Stomach (tissue), 9 donors: Measurements from ENCODE around the gene SLC29A3. TPM values are rescaled to one million over a fixed set of nuclear protein-coding genes. Genes with fewer than 3 reads are reported as not detected.
"Not testable (repeated sequence)": the region's sequence is repeated elsewhere in the genome, so short reads cannot be mapped to it uniquely, and the experiment has no call there.

Source experiments
- DNase-seq, 2 donors: peaks; one replicate each; pipeline versions ENCODE4 v3.0.0 to v3.0.0-alpha.2; 2013 to 2019
- H3K27ac ChIP-seq, 5 donors: fragments of 200-600 bp in 4 of 5; sonication (generic) in 4 of 5; one replicate each; pipeline ENCODE4 v1.5.1; 2013 to 2019; ENCODE audit warnings: mild to moderate bottlenecking in 1 of 5, moderate library complexity in 1 of 5
- H3K27me3 ChIP-seq, 3 donors: fragments of 200-600 bp; sonication (generic); one replicate each; pipeline ENCODE4 v1.5.1; 2017 to 2019; ENCODE audit warnings: mixed run types in 1 of 3
- H3K36me3 ChIP-seq, 4 donors: fragments of 200-600 bp; sonication (generic); 1 replicate in 3 of 4; 2 replicates in 1 of 4; pipeline ENCODE4 v1.5.1; 2016 to 2019
- H3K4me1 ChIP-seq, 4 donors: fragments of 200-600 bp; sonication (generic); one replicate each; pipeline ENCODE4 v1.5.1; 2016 to 2019
- H3K4me3 ChIP-seq, 4 donors: fragments of 200-600 bp; sonication (generic) in 3 of 4; one replicate each; pipeline ENCODE4 v1.5.1; 2016 to 2019; ENCODE audit warnings: mild to moderate bottlenecking in 1 of 4
- H3K9me3 ChIP-seq, 4 donors: fragments of 200-600 bp; sonication (generic); one replicate each; pipeline ENCODE4 v1.5.1; 2016 to 2019
- CTCF ChIP-seq, 7 experiments: fragments of 450-650 bp in 4 of 7; fragments of 200-600 bp in 3 of 7; sonication (generic) in 3 of 7; IDR thresholded peaks; one replicate each; pipeline ENCODE4 v1.5.1; 2016 to 2019; ENCODE audit warnings: antibody characterized with exemption in 7 of 7, control low read depth in 2 of 7, mild to moderate bottlenecking in 1 of 7
- EP300 ChIP-seq: sonication (generic); formaldehyde crosslinking; IDR thresholded peaks from one replicate; pipeline ENCODE4 v1.6.1; 2017; ENCODE audit warnings: antibody characterized with exemption
- POLR2A ChIP-seq, 4 donors: fragments of 450-650 bp; IDR thresholded peaks; one replicate each; pipeline ENCODE4 v1.6.1; 2016; ENCODE audit warnings: antibody characterized with exemption in 4 of 4, control low read depth in 2 of 4, mild to moderate bottlenecking in 1 of 4, moderate library complexity in 1 of 4
- POLR2AphosphoS5 ChIP-seq, 3 donors: sonication (generic); formaldehyde crosslinking; IDR thresholded peaks; one replicate each; pipeline ENCODE4 v1.6.1; 2016; ENCODE audit warnings: antibody characterized with exemption in 3 of 3
- WGBS, 5 donors: extraction: QIAGEN DNeasy Blood & Tissue Kit in 3 of 5; methylation state at CpG; one replicate each; pipeline versions ENCODE4 v1.1.5 to v1.1.7; 2013 to 2018; 5-methylcytosine and 5-hydroxymethylcytosine counted together
- intact Hi-C: fragments of 100-400 bp; cut with DNase I; formaldehyde crosslinking; loops from one replicate; pipeline ENCODE4 v1.15.1; 2023; ENCODE audit warnings: low total_unique reads
- polyA plus RNA-seq, 3 donors: library from polyadenylated mRNA; stranded (reverse); fragments of 200-250 nt; gene quantifications; one replicate each; pipeline ENCODE4 v1.2.3, GENCODE V29; 2013
- total RNA-seq, 5 donors: library from RNA; depleted of rRNA; stranded (reverse); fragments of >200 nt; gene quantifications; one replicate each; pipeline versions ENCODE4 v1.1.0 to v1.2.3, GENCODE V29; 2014 to 2016
- donor health status: healthy with polysubstance abuse.
- donor health status: Bipolar disorder and iron deficiency.
- donor health status: healthy.

SLC29A3 gene
- total and polyA plus RNA-seq, 8 donors: 2.8 to 23.7 (median 4.2) TPM; not detected in 2

DNA sequence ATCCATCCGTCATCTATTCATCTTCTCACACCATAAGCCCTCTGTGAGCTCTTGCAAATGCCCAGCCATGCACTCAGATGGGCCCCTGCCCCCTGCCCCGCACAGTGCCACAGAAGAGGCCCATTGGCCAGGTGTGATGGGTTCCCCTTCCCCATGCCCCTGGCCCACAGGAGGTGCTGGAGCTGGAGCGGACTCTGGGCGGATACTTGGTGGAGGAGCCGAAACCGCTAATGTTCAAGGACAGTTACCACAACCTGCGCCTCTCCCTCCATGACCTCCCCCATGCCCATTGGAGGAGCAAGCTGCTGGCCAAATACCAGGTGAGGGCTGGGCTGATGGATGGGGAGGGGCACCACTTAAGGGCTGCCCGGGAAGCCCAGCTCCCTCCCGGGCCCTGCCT lies 23.4 kb upstream of the SLC29A3 start:
- WGBS, 5 donors: 87 to 93% (median 92%) methylated on average over 8 to 9 of the region's 9 CpGs

GRCh38 chr10:71296086-71296485 lies 23.0 kb upstream of the SLC29A3 start:
- no peaks in the 10 kb centered on the region for H3K4me1 ChIP-seq
- H3K27me3 ChIP-seq: no peaks in the 10 kb centered on the region
- intact Hi-C loops: no loop called here
- TF ChIP-seq POLR2A (IDR thresholded peaks at IDR 0.05) (no peak), POLR2AphosphoS5 (IDR thresholded peaks at IDR 0.05) (no peak), EP300 (no peak), CTCF (IDR thresholded peaks at IDR 0.05) (no peak)
- no peak for DNase-seq
- WGBS, 5 donors: 57 to 71% (median 68%) methylated on average over 5 of the region's 5 CpGs
- H3K4me3 ChIP-seq: no peak overlapping the region
- no peaks in the 10 kb centered on the region for H3K9me3 ChIP-seq
- H3K27ac ChIP-seq: no peak overlapping the region
- peaks cover 6 to 88% (median 79%) of the 10 kb centered on the region in 4 donors for H3K36me3 ChIP-seq

More for the DNA sequence above, 23.4 kb upstream of the SLC29A3 start:
- Histone ChIP-seq H3K9me3 (no peaks in the 10 kb centered on the region), H3K27ac (no peak overlapping the region), H3K4me1 (no peaks in the 10 kb centered on the region), H3K36me3 (peaks cover 6 to 88% (median 80%) of the 10 kb centered on the region in 4 donors), H3K4me3 (no peak overlapping the region), H3K27me3 (no peaks in the 10 kb centered on the region)
- intact Hi-C loops: no loop called here
- no peak for DNase-seq
- TF ChIP-seq POLR2AphosphoS5 (IDR thresholded peaks at IDR 0.05) (no peak), CTCF (IDR thresholded peaks at IDR 0.05) (no peak), EP300 (no peak), POLR2A (IDR thresholded peaks at IDR 0.05) (no peak)

DNA sequence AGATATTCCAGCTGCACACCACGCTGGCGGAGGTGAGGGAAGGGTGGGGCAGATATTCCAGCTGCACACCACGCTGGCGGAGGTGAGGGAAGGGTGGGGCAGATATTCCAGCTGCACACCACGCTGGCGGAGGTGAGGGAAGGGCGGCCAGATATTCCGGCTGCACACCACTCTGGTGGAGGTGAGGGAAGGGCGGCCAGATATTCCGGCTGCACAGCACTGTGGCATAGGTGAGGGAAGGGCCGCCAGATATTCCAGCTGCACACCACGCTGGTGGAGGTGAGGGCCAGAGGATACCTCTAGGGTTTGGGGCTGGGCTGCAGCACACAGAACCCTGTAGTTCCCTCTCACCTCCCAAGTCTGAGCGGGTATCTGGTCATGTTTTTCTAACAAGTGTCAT lies 22.2 kb upstream of the SLC29A3 start:
- H3K36me3 ChIP-seq: peaks cover 6 to 83% (median 72%) of the 10 kb centered on the region in 4 donors
- H3K27ac ChIP-seq, H3K4me1 ChIP-seq, DNase-seq, H3K9me3 ChIP-seq, H3K4me3 ChIP-seq, H3K27me3 ChIP-seq, intact Hi-C loops: not testable (repeated sequence)
- 56 to 85% (median 69%) methylated on average over 11 to 13 of the region's 13 CpGs for WGBS, 5 donors

DNA sequence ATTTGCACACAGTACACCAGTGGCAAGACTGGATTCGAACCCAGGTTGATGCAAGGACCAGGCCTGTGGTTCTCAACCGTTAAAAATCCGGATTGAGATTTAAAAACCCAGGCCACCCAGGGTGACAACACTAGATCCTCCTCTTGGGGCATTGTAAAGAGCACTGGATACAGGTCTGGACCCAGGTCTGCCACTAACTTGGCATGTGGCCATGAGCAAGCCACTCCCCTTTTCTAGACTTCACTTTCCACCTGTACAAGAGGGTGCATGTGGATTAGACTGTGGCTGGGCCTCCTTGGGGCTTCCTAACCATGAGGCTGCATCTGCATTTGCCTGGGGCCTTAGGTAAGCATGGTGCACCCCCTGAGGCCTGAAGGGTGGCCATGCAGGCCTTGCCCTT lies 21.7 kb upstream of the SLC29A3 start:
- intact Hi-C loops: no loop called here
- Histone ChIP-seq H3K9me3 (no peaks in the 10 kb centered on the region), H3K4me3 (no peak overlapping the region), H3K4me1 (no peaks in the 10 kb centered on the region), H3K36me3 (peaks cover 6 to 78% (median 68%) of the 10 kb centered on the region in 4 donors), H3K27me3 (peaks cover 0 to 1% (median 0%) of the 10 kb centered on the region in 3 donors), H3K27ac (no peak overlapping the region)
- WGBS, 5 donors: 84 to 100% (median 94%) methylated on average over 3 of the region's 3 CpGs
- DNase-seq: no peak
- no peak for TF ChIP-seq EP300
- no peak for TF ChIP-seq CTCF (IDR thresholded peaks at IDR 0.05)
- no peak for TF ChIP-seq POLR2A (IDR thresholded peaks at IDR 0.05)
- TF ChIP-seq POLR2AphosphoS5 (IDR thresholded peaks at IDR 0.05): no peak

DNA sequence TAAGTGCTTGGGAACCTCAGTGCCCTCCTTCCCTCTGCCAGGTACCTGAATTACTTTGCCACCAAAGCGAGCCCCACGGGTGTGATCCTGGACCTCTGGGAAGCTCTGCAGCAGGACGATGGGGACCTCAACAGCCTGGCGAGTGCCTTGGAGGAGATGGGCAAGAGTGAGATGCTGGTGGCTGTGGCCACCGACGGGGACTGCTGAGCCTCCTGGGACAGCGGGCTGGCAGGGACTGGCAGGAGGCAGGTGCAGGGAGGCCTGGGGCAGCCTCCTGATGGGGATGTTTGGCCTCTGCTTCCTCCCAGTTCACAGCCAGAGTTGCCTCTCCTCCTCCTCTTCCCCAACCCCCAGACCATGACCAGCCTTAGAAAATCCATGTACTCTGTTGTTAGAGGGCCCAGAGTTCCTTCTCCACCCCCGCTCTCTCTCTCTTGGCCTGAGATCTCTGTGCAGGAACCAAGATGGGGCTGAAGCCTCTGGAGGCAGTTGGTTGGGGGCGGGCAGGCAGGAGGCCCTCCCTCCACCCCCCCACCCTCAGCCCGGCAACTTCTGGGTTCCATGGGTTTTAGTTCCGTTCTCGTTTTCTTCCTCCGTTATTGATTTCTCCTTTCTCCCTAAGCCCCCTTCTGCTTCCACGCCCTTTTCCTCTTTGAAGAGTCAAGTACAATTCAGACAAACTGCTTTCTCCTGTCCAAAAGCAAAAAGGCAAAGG lies 19.8 kb upstream of the SLC29A3 start:
- TF ChIP-seq POLR2A (IDR thresholded peaks at IDR 0.05): no peak
- no peak for TF ChIP-seq CTCF (IDR thresholded peaks at IDR 0.05)
- TF ChIP-seq EP300: no peak
- TF ChIP-seq POLR2AphosphoS5 (IDR thresholded peaks at IDR 0.05): no peak

More for the DNA sequence above, 19.8 kb upstream of the SLC29A3 start:
- peak in 1 of 2 donors; percentile 44 for DNase-seq
- intact Hi-C loops: no loop called here
- Histone ChIP-seq H3K9me3 (no peaks in the 10 kb centered on the region), H3K27me3 (peaks cover 0 to 4% (median 0%) of the 10 kb centered on the region in 3 donors), H3K4me3 (no peak overlapping the region), H3K27ac (no peak overlapping the region), H3K36me3 (peaks cover 6 to 65% (median 55%) of the 10 kb centered on the region in 4 donors), H3K4me1 (no peaks in the 10 kb centered on the region)
- WGBS, 5 donors: 74 to 79% (median 78%) methylated on average over 13 to 14 of the region's 14 CpGs
